ENCODE measurements around the gene PACSIN1.

PACSIN1 gene

GRCh38 chr6:34565722-34566137, 99.9 kb downstream of the PACSIN1 start:
- no peak for DNase-seq

GRCh38 chr6:34566830-34567546, 101.1 kb downstream of the PACSIN1 start:
- DNase-seq: no peak

GRCh38 chr6:34568341-34569201, 102.7 kb downstream of the PACSIN1 start:
- DNase-seq: no peak

GRCh38 chr6:34569361-34569973, 103.6 kb downstream of the PACSIN1 start:
- DNase-seq: no peak

DNA sequence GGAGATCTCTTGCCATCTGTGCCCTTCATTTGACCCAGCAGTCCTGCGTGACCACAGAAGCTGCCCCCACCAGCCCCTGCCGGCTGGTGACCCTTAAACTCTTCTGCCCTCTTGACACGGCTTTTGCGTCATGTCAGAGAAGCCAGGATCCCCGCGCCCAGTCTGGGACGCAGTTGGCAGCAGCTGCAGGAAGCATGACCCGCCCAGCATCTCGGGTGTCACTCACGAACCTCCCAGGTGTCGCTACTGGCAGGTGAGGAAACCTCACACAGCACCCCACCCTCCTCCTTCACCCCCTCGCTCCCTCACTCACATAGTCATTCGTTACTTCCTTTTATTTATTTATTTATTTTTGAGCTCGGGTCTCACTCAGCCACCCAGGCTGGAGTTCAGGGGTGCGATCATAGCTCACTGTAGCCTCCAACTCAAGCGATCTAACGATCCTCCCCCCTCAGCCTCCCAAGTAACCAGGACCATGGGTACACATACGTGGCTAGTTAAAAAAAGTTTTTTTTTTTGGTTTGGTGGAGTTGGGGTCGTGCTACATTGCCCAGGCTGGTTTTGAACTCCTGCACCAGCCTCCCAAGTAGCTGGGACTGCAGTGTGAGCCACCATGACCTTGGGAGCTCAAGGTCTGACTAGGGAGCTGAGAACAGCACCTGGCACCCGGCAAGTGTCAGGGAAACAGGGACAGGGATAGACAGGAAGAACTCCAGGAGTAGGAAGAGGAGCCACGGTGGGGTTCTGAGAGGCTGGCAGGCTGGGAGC, 104.4 kb downstream of the PACSIN1 start:
- DNase-seq: no peak

- no peak for DNase-seq
These were observed 105.5 kb downstream of the PACSIN1 start for GRCh38 chr6:34571388-34571787.

GRCh38 chr6:34572021-34572420, 106.1 kb downstream of the PACSIN1 start:
- no peak for DNase-seq

- no peak for DNase-seq
These were observed 106.7 kb downstream of the PACSIN1 start for GRCh38 chr6:34572585-34572984.

GRCh38 chr6:34573567-34574183, 107.8 kb downstream of the PACSIN1 start:
- no peak for DNase-seq

DNA sequence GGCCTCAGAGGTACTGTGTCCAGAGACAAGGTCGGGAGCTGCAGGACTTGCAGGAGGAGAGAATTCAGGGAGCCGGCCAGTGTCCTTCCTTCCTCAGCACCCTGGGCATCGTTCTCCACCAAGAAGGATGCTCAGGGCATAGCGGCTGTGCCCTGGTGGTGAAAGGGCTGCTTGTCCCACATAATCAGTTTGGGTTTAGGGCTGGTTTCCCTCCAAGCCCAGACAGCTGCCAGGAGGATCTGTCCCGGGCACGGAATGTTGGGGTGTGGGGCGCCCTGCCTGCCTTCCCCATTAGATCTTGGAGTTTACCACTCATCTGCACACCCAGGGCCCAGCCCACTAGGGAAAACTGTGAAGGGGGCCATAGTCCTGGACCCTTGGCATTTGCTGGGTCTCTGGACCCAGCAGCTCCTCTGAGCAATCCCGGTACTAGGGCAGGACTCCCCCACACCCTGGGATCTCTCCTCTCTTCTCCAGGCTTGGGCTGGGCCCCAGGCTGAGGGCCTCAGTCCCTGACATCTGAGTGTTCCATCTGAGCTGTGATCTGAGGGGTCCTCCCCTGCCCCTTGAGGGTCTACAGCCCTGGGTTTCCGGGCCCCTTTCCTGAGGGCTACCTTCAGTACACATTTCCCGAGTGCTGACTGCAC, 108.9 kb downstream of the PACSIN1 start:
- DNase-seq: no peak

GRCh38 chr6:34575326-34575725, 109.5 kb downstream of the PACSIN1 start:
- no peak for DNase-seq

DNA sequence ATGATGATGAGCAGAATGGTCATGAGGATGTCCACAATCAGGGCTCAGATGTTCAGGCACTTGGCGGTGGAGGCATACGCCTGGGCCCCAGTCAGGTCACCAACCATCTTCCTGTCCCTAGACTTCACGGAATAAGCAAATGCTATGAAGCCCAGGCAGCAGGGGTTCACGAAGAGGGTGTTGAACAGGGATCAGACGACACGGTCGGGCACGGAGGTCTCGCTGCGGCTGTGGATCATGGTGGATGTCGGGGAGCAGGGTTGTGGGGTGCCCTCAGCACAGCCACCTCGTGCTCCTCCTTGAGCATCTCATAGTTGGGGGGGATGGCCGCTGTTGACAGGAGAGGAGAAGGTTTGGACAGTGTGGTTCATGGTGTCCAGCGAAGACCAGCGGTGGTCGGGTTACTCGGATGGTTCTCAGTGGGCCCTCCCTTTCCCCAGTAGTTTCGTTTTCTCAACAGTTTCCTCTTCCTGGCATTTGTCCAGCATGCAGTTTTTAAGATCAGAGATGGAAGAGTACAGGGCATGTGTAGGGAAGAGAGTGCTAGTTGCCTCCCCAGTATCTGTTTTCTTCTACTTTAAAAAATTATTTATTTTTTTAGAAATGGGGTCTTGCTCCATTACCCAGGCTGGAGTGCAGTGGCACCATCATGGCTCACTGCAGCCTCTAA, 110.5 kb downstream of the PACSIN1 start:
- DNase-seq: no peak

DNA sequence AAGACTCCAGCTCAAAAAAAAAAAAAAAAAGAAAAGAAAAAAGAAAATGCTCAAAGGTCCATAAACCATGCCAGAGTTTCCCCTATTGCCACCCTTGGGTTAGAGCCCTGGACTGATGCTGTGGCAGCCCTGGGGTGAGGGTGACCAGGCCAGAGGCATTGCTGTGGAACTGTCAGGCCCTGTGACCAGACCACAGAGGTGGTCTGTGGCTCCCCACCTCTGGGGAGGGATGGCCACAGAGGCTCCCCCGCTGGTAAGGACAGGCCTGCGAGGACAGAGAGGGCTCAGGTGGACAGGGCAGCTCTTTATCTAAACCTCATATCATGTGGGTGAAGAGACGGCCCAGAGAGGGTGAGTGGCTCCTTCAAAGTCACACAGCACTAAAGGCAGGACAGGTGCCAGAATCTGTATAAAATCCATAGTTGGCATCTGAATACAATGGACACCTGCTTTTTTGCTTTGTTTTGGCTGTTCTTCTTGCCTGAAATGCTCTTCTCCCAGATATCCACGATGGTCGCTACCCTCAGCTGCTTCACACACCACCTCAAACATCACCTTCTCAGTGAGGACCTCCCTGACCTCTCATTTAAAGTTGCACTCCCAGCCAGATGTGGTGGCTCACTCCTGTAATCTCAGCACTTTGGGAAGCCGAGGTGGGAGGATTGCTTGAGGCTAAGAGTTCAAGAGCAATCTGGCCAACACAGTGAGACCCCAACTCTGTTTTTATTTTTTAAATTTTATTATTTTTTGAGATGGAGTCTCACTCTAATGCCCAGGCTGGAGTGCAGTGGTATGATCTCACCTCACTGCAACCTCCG, 112.8 kb downstream of the PACSIN1 start:
- no peak for DNase-seq

GRCh38 chr6:34580707-34581560, 115.1 kb downstream of the PACSIN1 start:
- no peak for DNase-seq

GRCh38 chr6:34581561-34581920, 115.7 kb downstream of the PACSIN1 start:
- no peak for DNase-seq

DNA sequence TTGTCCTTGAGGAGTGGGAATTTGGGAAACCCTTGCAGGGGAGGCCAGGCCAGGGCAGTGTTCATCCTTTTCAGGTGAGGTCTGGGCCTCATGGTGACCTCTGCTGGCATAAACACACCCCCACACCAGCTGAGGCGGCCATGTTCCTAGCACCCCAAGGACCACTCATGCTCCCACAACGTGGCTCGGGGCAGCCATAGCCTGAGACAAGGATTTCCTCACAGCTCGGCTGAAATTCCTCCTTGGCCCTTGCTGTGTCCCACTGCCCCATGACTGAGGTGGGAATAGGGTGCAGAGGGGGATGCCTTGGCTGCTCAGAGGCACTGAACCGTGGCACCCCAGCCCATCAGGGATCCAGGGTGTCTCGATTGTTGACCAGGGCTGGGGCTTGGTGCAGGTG, 117.6 kb downstream of the PACSIN1 start:
- DNase-seq: no peak

GRCh38 chr6:34583861-34584604, 118.2 kb downstream of the PACSIN1 start:
- no peak for DNase-seq

DNA sequence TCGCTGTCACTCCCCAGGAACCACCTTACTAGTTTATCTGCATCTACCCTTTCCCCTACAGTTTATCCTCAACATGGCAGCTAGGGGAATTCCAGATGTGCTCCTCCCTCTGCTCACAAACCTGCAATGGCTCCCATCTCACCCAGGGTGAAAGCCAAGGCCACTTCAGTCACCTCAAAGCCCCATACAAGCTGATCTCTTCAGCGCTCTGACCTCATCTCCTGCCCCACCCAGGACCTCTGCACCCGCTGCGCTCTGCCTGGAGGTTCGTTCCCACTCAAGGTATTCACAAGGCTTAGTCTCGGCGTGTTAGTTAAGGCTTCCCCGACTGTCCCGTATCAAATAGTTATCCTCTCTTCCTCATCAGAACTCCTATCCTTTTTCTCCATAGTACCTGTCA, 118.8 kb downstream of the PACSIN1 start:
- no peak for DNase-seq
